NCI-H748 treated with DMSO at 0.1 percent for 48 hours (cell line): ENCODE measurements around the gene SLC30A5.

Experiments
- DNase-seq: peaks from one replicate; lab custom pipeline; 2025; lab: John Stamatoyannopoulos, UW

The SLC30A5 gene

DNA sequence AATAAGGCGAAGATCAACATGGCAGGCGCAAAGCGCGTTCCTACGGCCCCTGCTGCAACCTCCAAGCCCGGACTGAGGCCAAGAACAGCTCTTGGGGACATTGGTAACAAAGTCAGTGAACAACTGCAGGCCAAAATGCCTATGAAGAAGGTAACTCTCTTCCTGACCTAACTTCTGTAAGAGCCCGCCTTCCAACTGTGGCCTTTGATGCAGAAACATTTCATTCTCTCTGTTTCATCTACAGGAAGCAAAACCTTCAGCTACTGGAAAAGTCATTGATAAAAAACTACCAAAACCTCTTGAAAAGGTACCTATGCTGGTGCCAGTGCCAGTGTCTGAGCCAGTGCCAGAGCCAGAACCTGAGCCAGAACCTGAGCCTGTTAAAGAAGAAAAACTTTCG lies 74.1 kb downstream of the SLC30A5 start:
- DNase-seq = no peak

DNA sequence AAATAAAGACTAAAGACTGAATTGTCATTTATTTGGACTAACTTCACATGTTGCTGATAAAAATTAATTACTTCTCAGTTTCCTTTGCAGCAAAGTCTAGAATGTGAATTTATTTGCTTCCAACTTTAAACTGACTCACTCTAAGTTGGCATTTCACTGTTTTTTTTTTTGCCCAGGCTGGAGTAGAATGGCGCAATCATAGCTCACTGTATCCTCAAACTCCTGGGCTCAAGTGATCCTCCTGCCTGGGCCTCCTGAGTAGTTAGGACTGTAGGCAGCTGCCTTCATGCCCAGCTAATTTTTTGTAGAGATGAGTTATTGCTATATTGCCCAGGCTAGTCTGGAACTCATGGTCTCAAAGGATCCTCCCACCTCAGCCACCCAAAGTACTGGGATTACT lies 76.7 kb downstream of the SLC30A5 start:
- no peak for DNase-seq

GRCh38 chr5:69170969-69171368 lies 77.2 kb downstream of the SLC30A5 start:
- no peak for DNase-seq
